Muscle of leg (tissue), 11 donors: ENCODE results near the gene KIRREL3. TPM values are rescaled to one million over a fixed set of nuclear protein-coding genes. Genes with fewer than 3 reads are reported as not detected.

Experiments used
- DNase-seq: peaks from one replicate; pipeline ENCODE4 v3.0.0; 2013
- H3K27ac ChIP-seq: one replicate; pipeline ENCODE4 v1.5.1; 2013; ENCODE audit warnings: mild to moderate bottlenecking, low read length, control low read depth
- H3K27me3 ChIP-seq: one replicate; pipeline ENCODE4 v1.6.1; 2013; ENCODE audit warnings: low read length; ENCODE audit not compliant: control insufficient read depth, insufficient read depth
- H3K36me3 ChIP-seq: one replicate; pipeline ENCODE4 v1.6.1; 2013; ENCODE audit warnings: low read length; ENCODE audit not compliant: control insufficient read depth, insufficient read depth
- H3K4me1 ChIP-seq: one replicate; pipeline ENCODE4 v1.6.1; 2013; ENCODE audit warnings: low read length; ENCODE audit not compliant: control insufficient read depth, insufficient read depth
- H3K4me3 ChIP-seq: one replicate; pipeline ENCODE4 v1.5.1; 2013; ENCODE audit warnings: low read length, control low read depth
- H3K9me3 ChIP-seq: replicated peaks from 2 replicates; pipeline ENCODE4 v1.6.1; 2013; ENCODE audit warnings: low read depth, low read length; ENCODE audit not compliant: control insufficient read depth
- WGBS: methylation state at CpG from one replicate; pipeline ENCODE4 v1.1.5; 2013; ENCODE audit warnings: missing lambda C conversion rate; ENCODE audit not compliant: insufficient coverage; 5-methylcytosine and 5-hydroxymethylcytosine counted together
- polyA plus RNA-seq, 8 donors: library from polyadenylated mRNA; unstranded; fragments of 120-200 nt; gene quantifications; one replicate each; pipeline versions ENCODE4 v1.2.1 to v1.2.3, GENCODE V29; 2013; ENCODE audit warnings: inconsistent platforms in 1 of 8, low replicate concordance in 1 of 8; ENCODE audit not compliant: insufficient read length in 8 of 8, insufficient read depth in 1 of 8
- total RNA-seq: library from RNA; stranded (reverse); fragments of 120-200 nt; gene quantifications from one replicate; pipeline ENCODE4 v1.2.4, GENCODE V29; 2013

The KIRREL3 gene
- total and polyA plus RNA-seq, 9 donors = 0.27 to 1.8 (median 0.93) TPM

GRCh38 chr11:126679033-126679432, 321.5 kb downstream of the KIRREL3 start:
- H3K9me3 ChIP-seq = no peaks in the 10 kb centered on the region
- H3K27me3 ChIP-seq = peaks cover 7% of the 10 kb centered on the region
- WGBS = no CpG with 5 or more reads among the region's 2 CpGs
- no peaks in the 10 kb centered on the region for H3K36me3 ChIP-seq
- H3K27ac ChIP-seq = no peak overlapping the region
- H3K4me1 ChIP-seq = no peaks in the 10 kb centered on the region
- no peak overlapping the region for H3K4me3 ChIP-seq
- no peak for DNase-seq

- Histone ChIP-seq H3K9me3 (no peaks in the 10 kb centered on the region), H3K36me3 (no peaks in the 10 kb centered on the region), H3K27me3 (peaks cover 9% of the 10 kb centered on the region), H3K4me3 (no peak overlapping the region), H3K27ac (no peak overlapping the region), H3K4me1 (no peaks in the 10 kb centered on the region)
- WGBS = 67% methylated on average over 2 of the region's 9 CpGs
- DNase-seq = no peak
Observed at GRCh38 chr11:126676536-126676935, 324.0 kb downstream of the KIRREL3 start.

- H3K4me1 ChIP-seq = no peaks in the 10 kb centered on the region
- H3K4me3 ChIP-seq = no peak overlapping the region
- WGBS = no CpG with 5 or more reads among the region's 1 CpG
- H3K36me3 ChIP-seq = no peaks in the 10 kb centered on the region
- H3K27me3 ChIP-seq = peaks cover 13% of the 10 kb centered on the region
- no peaks in the 10 kb centered on the region for H3K9me3 ChIP-seq
- DNase-seq = no peak
- H3K27ac ChIP-seq = no peak overlapping the region
Observed at GRCh38 chr11:126673319-126673718, 327.3 kb downstream of the KIRREL3 start.

GRCh38 chr11:126669416-126669815, 331.2 kb downstream of the KIRREL3 start:
- Histone ChIP-seq H3K9me3 (no peaks in the 10 kb centered on the region), H3K4me3 (no peak overlapping the region), H3K36me3 (no peaks in the 10 kb centered on the region), H3K27ac (no peak overlapping the region), H3K27me3 (peaks cover 12% of the 10 kb centered on the region), H3K4me1 (no peaks in the 10 kb centered on the region)
- DNase-seq = no peak
- WGBS = 32% methylated on average over 3 of the region's 5 CpGs

GRCh38 chr11:126664643-126665042, 335.9 kb downstream of the KIRREL3 start:
- no peaks in the 10 kb centered on the region for H3K9me3 ChIP-seq
- H3K27ac ChIP-seq = no peak overlapping the region
- peaks cover 9% of the 10 kb centered on the region for H3K4me1 ChIP-seq
- DNase-seq = no peak
- no peak overlapping the region for H3K4me3 ChIP-seq
- no peaks in the 10 kb centered on the region for H3K36me3 ChIP-seq
- no CpG with 5 or more reads among the region's 2 CpGs for WGBS
- H3K27me3 ChIP-seq = peaks cover 6% of the 10 kb centered on the region

GRCh38 chr11:126663749-126664592, 336.6 kb downstream of the KIRREL3 start:
- Histone ChIP-seq H3K4me3 (no peak overlapping the region), H3K9me3 (no peaks in the 10 kb centered on the region), H3K27me3 (peaks cover 6% of the 10 kb centered on the region), H3K4me1 (peaks cover 9% of the 10 kb centered on the region), H3K27ac (no peak overlapping the region), H3K36me3 (no peaks in the 10 kb centered on the region)
- WGBS = no CpG with 5 or more reads among the region's 3 CpGs
- DNase-seq = no peak

GRCh38 chr11:126662035-126662790, 338.4 kb downstream of the KIRREL3 start:
- no peaks in the 10 kb centered on the region for H3K9me3 ChIP-seq
- no peak for DNase-seq
- no peaks in the 10 kb centered on the region for H3K36me3 ChIP-seq
- no peak overlapping the region for H3K4me3 ChIP-seq
- 78% methylated on average over 3 of the region's 8 CpGs for WGBS
- peaks cover 2% of the 10 kb centered on the region for H3K27me3 ChIP-seq
- peaks cover 9% of the 10 kb centered on the region for H3K4me1 ChIP-seq
- H3K27ac ChIP-seq = no peak overlapping the region

GRCh38 chr11:126660761-126661425, 339.7 kb downstream of the KIRREL3 start:
- WGBS = no CpG with 5 or more reads among the region's 2 CpGs
- H3K4me1 ChIP-seq = peaks cover 9% of the 10 kb centered on the region
- H3K27me3 ChIP-seq = peaks cover 4% of the 10 kb centered on the region
- H3K9me3 ChIP-seq = no peaks in the 10 kb centered on the region
- H3K27ac ChIP-seq = no peak overlapping the region
- H3K36me3 ChIP-seq = no peaks in the 10 kb centered on the region
- DNase-seq = peak; percentile 70
- no peak overlapping the region for H3K4me3 ChIP-seq

- peak; percentile 41 for DNase-seq
- 23% methylated on average over 4 of the region's 5 CpGs for WGBS
- Histone ChIP-seq H3K9me3 (no peaks in the 10 kb centered on the region), H3K27me3 (peaks cover 6% of the 10 kb centered on the region), H3K27ac (no peak overlapping the region), H3K4me1 (peaks cover 11% of the 10 kb centered on the region), H3K4me3 (no peak overlapping the region), H3K36me3 (no peaks in the 10 kb centered on the region)
Observed at GRCh38 chr11:126660321-126660720, 340.2 kb downstream of the KIRREL3 start.
